ENCODE measurements around the gene ADM.

ADM gene

GRCh38 chr11:10329935-10330334, 25.1 kb downstream of the ADM start:
- DNase-seq: no peak

DNA sequence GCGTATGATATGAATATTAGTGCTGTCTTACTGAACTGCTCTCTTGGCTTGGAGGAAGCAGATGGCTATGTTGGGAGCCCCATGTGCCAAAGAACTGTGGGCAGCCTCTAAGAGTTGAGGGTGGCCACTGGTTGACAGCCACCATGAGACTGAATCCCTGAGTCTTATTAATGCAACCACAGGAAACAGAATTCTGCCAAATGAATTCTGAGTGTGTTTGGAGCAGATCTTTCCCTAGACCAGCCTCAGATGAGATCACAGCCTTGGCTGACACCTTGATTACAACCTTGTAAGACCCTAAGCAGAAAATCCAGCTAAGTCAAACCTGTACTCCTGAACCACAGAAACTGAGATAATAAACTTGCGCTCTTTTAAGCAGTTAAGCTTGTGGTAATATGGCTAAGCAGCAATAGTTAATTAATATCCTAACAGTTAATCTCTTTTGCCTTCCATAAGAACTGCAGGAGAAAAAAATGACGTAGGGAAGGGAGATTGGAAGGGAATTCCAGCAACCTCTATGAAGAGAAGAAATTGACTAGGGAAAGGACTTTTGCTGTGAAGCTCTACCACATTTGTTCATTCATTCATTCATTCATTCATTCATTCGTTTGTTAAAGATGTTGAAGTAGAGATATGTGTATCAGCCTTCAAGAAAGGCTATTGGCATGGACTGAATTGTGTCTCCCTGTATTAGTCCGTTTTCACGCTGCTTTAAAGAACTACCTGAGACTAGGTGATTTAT, 26.8 kb downstream of the ADM start:
- no peak for DNase-seq

GRCh38 chr11:10333490-10333889, 28.6 kb downstream of the ADM start:
- no peak for DNase-seq

DNA sequence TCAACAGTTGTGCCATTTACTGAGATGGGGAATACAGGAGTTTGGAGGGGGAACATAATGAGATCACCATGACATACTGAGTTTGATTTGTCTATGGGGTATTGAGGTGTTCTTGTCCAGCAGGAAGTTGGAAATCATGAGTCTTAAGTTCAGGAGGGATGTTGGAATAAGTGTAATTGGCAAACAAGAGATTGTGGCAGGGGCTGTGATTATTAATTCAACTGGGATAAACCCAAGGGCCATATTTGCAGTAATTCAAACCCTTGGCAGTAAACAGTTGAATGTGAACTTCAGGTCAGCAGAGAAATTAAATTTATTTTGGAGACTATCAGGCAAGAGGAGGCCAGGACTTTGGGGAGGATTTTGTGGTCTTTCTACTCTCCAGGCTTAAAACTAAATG, 33.4 kb downstream of the ADM start:
- DNase-seq: no peak

DNA sequence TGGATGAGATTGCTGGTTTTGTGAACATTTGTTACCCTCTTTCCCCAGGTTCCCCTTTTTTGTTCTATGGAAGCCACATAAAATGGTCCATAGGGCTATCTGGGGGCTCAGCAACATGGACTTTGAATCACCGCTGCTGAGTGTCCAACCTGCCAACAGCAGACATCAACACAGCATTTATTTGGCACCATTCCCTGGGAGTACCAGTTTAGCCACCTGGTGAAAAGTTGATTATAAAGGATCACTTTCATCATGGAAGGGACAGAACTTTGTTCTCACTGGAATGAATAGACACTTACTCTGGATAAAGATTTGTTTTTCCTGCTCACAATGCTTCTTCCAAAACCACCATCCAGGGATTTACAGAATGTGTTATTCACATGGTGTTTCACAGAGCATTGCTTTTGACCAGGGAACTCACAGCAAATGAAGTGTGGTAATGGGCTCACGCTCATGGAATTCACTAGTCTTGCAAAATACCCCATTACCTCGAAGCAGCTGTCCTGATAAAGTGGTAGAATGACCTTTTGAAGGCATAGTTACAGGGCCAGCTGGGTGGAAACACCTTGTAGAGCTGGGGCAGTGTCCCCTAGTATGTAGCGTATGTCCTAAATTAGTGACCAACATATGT, 43.9 kb downstream of the ADM start:
- DNase-seq: no peak

GRCh38 chr11:10349281-10349665, 44.4 kb downstream of the ADM start:
- no peak for DNase-seq

DNA sequence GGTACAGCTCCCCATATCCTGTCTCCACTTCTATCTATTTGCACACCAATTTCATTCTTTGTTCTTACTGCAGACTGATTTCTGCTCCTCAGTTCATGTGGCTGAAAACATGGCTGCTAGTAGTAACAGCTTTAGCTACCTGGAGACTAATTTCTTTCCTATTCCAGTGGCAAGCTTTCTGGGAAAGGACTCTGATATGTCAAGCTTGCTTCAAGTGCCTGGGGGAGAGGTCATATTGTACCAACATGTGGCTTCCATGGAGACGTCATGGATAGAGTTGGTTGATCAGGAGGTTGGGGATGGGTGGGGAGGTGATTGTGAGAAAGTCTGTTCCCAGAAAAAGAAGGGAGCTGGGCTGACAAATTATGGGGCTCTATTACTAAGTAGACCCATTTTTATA, 44.9 kb downstream of the ADM start:
- no peak for DNase-seq

GRCh38 chr11:10350334-10350733, 45.5 kb downstream of the ADM start:
- DNase-seq: no peak

- no peak for DNase-seq
Observed at GRCh38 chr11:10351435-10351764, 46.5 kb downstream of the ADM start.

DNA sequence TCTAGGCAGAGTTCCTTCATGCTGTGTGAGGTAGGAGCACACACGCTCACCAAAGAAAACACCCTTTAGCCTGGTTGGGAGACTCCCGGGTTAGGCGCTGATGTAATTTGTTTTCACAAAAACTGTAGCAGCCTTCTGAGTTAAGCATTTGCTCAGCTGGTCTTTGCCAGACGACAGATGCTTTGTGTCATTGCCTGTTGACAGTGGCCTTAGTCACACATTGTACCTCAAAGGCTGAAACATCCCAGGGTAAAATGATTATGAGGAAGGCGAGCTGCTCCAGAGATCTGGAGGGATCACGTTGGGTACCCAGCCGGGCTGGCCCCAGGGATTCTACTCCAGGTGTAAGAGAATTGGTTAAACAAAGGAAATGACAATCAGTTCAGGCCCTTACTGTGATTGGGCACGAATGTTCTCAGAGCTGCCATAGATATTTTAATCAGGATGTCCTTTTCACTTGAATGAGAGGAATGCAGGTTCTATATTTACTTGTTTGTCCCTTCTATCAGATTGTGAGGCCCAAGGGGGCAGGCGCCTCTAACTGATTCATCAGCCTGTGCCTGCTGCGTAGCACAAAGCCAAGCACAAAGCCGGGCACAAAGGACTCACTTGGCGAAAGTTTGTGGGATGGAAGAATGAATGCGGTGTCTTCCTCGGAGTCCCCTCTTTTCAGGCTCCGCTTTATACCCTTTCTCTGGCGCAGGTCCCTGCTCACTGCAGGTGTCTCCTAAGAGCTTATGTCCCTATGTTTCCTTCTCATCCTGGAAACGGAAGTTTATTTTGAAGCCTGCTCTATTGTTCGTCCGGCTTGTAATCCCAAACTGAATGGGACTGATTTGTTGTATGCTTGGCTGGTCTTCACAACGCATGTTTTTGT, 47.1 kb downstream of the ADM start:
- no peak for DNase-seq

DNA sequence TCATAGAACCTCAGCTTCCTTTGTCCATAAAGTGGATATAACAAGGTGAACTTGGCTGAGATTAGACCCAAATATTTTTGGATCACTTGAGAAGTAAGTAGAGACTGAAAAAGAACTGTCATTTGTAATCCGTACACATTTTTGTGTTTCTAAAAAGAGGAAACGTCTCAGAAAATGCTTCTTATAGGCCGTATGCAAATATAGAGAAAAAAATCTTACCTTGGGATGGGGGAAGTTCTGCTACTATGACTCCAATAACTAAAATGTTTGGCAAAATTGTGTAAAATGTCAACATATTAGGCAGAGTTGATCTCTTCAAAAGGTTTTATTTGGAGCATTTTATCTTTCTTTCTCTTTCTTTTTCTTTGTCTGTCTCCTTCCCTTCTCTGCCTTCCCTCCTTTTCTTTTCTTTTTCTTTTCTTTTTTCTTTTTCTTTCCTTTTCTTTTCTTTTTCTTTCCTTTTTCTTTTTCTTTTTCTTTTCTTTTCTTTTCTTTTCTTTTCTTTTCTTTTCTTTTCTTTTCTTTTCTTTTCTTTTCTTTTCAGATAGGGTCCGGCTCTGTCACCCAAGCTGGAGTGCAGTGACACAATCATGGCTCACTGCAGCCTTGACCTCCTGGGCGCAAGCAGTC, 48.2 kb downstream of the ADM start:
- DNase-seq: no peak

DNA sequence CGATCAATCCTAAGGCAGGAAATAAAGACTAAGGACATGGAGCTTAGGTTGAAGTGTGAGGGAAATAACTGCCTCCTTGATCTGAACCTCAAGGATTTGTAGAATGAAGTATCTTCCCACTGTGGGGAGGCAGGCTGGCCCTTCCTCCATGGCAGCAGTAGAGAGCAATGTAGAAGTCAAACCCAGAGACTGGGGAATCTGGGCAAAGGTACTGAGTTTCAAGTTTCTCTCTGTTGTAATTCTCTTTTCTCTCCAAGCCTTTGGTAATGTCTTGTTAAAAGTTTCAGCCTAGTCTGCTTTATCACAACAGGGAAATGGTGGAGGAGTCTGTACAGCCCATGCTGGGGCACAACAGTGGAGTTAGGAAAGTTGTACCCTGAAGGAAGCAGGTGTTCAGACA, 49.5 kb downstream of the ADM start:
- DNase-seq: no peak

GRCh38 chr11:10355257-10355661, 50.4 kb downstream of the ADM start:
- no peak for DNase-seq

- no peak for DNase-seq
Observed at GRCh38 chr11:10356161-10356560, 51.3 kb downstream of the ADM start.
